ENCODE measurements around the gene ABHD6.

DNA sequence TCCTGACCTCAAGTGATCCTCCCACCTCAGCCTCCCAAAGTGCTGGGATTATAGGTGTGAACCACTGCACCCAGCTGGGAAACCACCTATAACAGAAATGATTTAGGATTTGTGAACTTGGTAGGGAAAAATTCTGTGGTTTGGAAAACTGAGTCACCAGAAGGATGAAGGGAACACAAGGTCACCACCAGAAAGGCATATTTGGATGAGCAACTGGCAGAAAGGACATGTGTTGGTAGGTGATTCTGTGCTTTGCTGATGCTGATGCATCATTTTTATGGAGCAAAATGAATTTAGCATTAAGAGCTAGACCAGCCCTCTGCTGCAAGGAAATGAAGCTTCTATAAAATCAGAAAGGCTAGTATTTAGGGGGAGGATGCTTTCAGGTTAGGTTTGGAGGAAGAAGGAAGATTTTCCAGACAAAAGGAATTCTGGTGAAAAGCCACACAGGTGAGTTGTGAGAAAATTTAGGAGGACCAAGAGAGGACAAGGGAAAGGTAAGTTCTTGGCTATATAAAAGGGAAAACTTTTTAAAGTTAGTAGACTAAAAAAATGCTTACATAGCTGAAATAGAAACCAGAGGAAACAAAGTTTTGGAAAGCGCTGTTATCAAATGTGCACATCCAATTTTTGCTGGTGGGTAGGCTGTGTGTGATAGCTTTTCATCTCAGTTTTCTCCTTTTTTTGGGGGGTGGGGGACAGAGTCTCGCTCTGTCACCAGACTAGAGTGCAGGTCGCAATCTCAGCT is 98.7 kb downstream of the ABHD6 start:
- TF ChIP-seq, protein P1, sequence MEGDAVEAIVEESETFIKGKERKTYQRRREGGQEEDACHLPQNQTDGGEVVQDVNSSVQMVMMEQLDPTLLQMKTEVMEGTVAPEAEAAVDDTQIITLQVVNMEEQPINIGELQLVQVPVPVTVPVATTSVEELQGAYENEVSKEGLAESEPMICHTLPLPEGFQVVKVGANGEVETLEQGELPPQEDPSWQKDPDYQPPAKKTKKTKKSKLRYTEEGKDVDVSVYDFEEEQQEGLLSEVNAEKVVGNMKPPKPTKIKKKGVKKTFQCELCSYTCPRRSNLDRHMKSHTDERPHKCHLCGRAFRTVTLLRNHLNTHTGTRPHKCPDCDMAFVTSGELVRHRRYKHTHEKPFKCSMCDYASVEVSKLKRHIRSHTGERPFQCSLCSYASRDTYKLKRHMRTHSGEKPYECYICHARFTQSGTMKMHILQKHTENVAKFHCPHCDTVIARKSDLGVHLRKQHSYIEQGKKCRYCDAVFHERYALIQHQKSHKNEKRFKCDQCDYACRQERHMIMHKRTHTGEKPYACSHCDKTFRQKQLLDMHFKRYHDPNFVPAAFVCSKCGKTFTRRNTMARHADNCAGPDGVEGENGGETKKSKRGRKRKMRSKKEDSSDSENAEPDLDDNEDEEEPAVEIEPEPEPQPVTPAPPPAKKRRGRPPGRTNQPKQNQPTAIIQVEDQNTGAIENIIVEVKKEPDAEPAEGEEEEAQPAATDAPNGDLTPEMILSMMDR (IDR thresholded peaks at IDR 0.05; ENCODE audit: low read depth, low read length), result no peak
- TF ChIP-seq EZH2phosphoT487 (IDR thresholded peaks at IDR 0.05; ENCODE audit: low read depth), result no peak
